Spinal cord (tissue), 10 donors: ENCODE results near the gene IFITM1. TPM values are rescaled to one million over a fixed set of nuclear protein-coding genes. Genes with fewer than 3 reads are reported as not detected.
"Not testable (repeated sequence)": the region's sequence is repeated elsewhere in the genome, so short reads cannot be mapped to it uniquely, and the experiment has no call there.

ENCODE experiments used
- DNase-seq, 6 donors: peaks; one replicate each; pipeline versions ENCODE4 v3.0.0 to v3.0.0-alpha.2; 2013 to 2015; ENCODE audit warnings: low spot score in 6 of 6, low read depth in 4 of 6
- H3K27ac ChIP-seq: one replicate; pipeline ENCODE4 v1.5.1; 2013; ENCODE audit warnings: low read depth, low read length, control low read depth
- H3K27me3 ChIP-seq: one replicate; pipeline ENCODE4 v1.6.1; 2013; ENCODE audit warnings: low read length; ENCODE audit not compliant: control insufficient read depth, insufficient read depth
- H3K36me3 ChIP-seq: one replicate; pipeline ENCODE4 v1.6.1; 2013; ENCODE audit warnings: low read length; ENCODE audit not compliant: control insufficient read depth, insufficient read depth
- H3K4me1 ChIP-seq: one replicate; pipeline ENCODE4 v1.6.1; 2013; ENCODE audit warnings: low read length; ENCODE audit not compliant: control insufficient read depth, insufficient read depth
- H3K4me3 ChIP-seq: one replicate; pipeline ENCODE4 v1.5.1; 2013; ENCODE audit warnings: low read depth, low read length, control low read depth
- H3K9me3 ChIP-seq: one replicate; pipeline ENCODE4 v1.6.1; 2013; ENCODE audit warnings: low read length; ENCODE audit not compliant: control insufficient read depth, insufficient read depth
- WGBS: methylation state at CpG from one replicate; pipeline ENCODE4 v1.1.5; 2013; ENCODE audit warnings: missing lambda C conversion rate; ENCODE audit not compliant: insufficient coverage; 5-methylcytosine and 5-hydroxymethylcytosine counted together
- long read RNA-seq, 4 donors: transcript quantifications; one replicate each; lab custom pipeline, GENCODE V29; 2026
- polyA plus RNA-seq, 2 donors: library from polyadenylated mRNA; unstranded; fragments of 120-200 nt; gene quantifications; one replicate each; pipeline ENCODE4 v1.2.1, GENCODE V29; 2013; ENCODE audit not compliant: insufficient read length in 2 of 2
- total RNA-seq, 2 donors: library from RNA; depleted of rRNA in 1 of 2; stranded (reverse); fragments of 120-200 nt in 1 of 2; fragments of >200 nt in 1 of 2; gene quantifications; one replicate each; pipeline versions ENCODE4 v1.2.3 to v1.2.4, GENCODE V29; 2013 to 2014
- donor health status: healthy.

Gene IFITM1
- total RNA-seq, result 100 to 1,000 TPM in 1 of 2 donors, 10 to 100 TPM in 1; 23.1 to 125 TPM
- 10 to 100 TPM; 18.0 to 29.2 TPM for polyA plus RNA-seq
- long read RNA-seq, donor 1, transcript IFITM1-202 (2 exons, 855 nt), result major isoform, 26 of 26 reads
- long read RNA-seq, donor 1, partial matches to known transcripts, result 0 of 26 reads
- long read RNA-seq, donor 1, other reads (novel, unspliced or antisense), result 0 of 26 reads
- long read RNA-seq, donor 2, transcript IFITM1-202 (2 exons, 855 nt), result major isoform, 5 of 90 reads
- long read RNA-seq, donor 2, partial matches to known transcripts, result 0 of 90 reads
- long read RNA-seq, donor 2, other reads (novel, unspliced or antisense), result 85 of 90 reads
- long read RNA-seq, donor 3, transcript IFITM1-202 (2 exons, 855 nt), result major isoform, 16 of 16 reads
- long read RNA-seq, donor 3, partial matches to known transcripts, result 0 of 16 reads
- long read RNA-seq, donor 3, other reads (novel, unspliced or antisense), result 0 of 16 reads
- long read RNA-seq, donor 4, transcript IFITM1-202 (2 exons, 855 nt), result major isoform, 18 of 18 reads
- long read RNA-seq, donor 4, partial matches to known transcripts, result 0 of 18 reads
- long read RNA-seq, donor 4, other reads (novel, unspliced or antisense), result 0 of 18 reads

- Histone ChIP-seq H3K36me3 (no peaks in the 10 kb centered on the region), H3K27ac (peak within 1 kb of the TSS; percentile 49), H3K9me3 (no peaks in the 10 kb centered on the region), H3K4me3 (peak within 1 kb of the TSS; percentile 6), H3K4me1 (peaks cover 20% of the 10 kb centered on the region), H3K27me3 (peaks cover 59% of the 10 kb centered on the region)
- WGBS, result 29% methylated on average over 16 of the region's 18 CpGs
- peak in 1 of 6 donors; percentile 54 for DNase-seq
Measured at GRCh38 chr11:313787-314553, at the start of gene IFITM1. Gene IFITM1 (plus strand): TSS chr11:314040. CDS start chr11:314171, 131 bp downstream.

GRCh38 chr11:266676-267439 is 47.0 kb upstream of the IFITM1 start:
- H3K36me3 ChIP-seq, result no peaks in the 10 kb centered on the region
- H3K9me3 ChIP-seq, result no peaks in the 10 kb centered on the region
- no peak overlapping the region for H3K27ac ChIP-seq
- no peak for DNase-seq
- H3K27me3 ChIP-seq, result peaks cover 3% of the 10 kb centered on the region
- H3K4me1 ChIP-seq, result no peaks in the 10 kb centered on the region
- 100% methylated on average over 1 of the region's 13 CpGs for WGBS
- H3K4me3 ChIP-seq, result no peak overlapping the region

- no peak for DNase-seq
- Histone ChIP-seq H3K27ac (no peak overlapping the region), H3K36me3 (no peaks in the 10 kb centered on the region), H3K4me1 (no peaks in the 10 kb centered on the region), H3K9me3 (no peaks in the 10 kb centered on the region), H3K27me3 (peaks cover 3% of the 10 kb centered on the region), H3K4me3 (no peak overlapping the region)
- whole genome bisulfite sequencing, result 69% methylated on average over 14 of the region's 18 CpGs
Measured at GRCh38 chr11:267491-267994, 46.3 kb upstream of the IFITM1 start.

GRCh38 chr11:268716-269145 is 45.1 kb upstream of the IFITM1 start:
- not testable (repeated sequence) for H3K27me3 ChIP-seq, H3K4me3 ChIP-seq, DNase-seq, H3K9me3 ChIP-seq, H3K27ac ChIP-seq, H3K4me1 ChIP-seq, H3K36me3 ChIP-seq
- WGBS, result 66% methylated on average over 6 of the region's 16 CpGs

GRCh38 chr11:269146-269890 is 44.5 kb upstream of the IFITM1 start:
- DNase-seq, result no peak
- Histone ChIP-seq H3K9me3 (no peaks in the 10 kb centered on the region), H3K4me3 (no peak overlapping the region), H3K27ac (no peak overlapping the region), H3K4me1 (no peaks in the 10 kb centered on the region), H3K27me3 (peaks cover 3% of the 10 kb centered on the region), H3K36me3 (no peaks in the 10 kb centered on the region)
- 65% methylated on average over 16 of the region's 21 CpGs for whole genome bisulfite sequencing

GRCh38 chr11:270451-271318 is 43.2 kb upstream of the IFITM1 start:
- WGBS, result 70% methylated on average over 16 of the region's 18 CpGs
- Histone ChIP-seq H3K36me3 (no peaks in the 10 kb centered on the region), H3K4me1 (no peaks in the 10 kb centered on the region), H3K4me3 (no peak overlapping the region), H3K27ac (no peak overlapping the region), H3K27me3 (peaks cover 5% of the 10 kb centered on the region), H3K9me3 (no peaks in the 10 kb centered on the region)
- DNase-seq, result no peak

- Histone ChIP-seq H3K9me3 (no peaks in the 10 kb centered on the region), H3K4me3 (no peak overlapping the region), H3K27me3 (peaks cover 5% of the 10 kb centered on the region), H3K36me3 (no peaks in the 10 kb centered on the region), H3K27ac (no peak overlapping the region), H3K4me1 (no peaks in the 10 kb centered on the region)
- no peak for DNase-seq
- WGBS, result 81% methylated on average over 8 of the region's 8 CpGs
Measured at GRCh38 chr11:271319-271715, 42.5 kb upstream of the IFITM1 start.

- no peak for DNase-seq
- H3K36me3 ChIP-seq, result no peaks in the 10 kb centered on the region
- no peak overlapping the region for H3K27ac ChIP-seq
- peaks cover 5% of the 10 kb centered on the region for H3K27me3 ChIP-seq
- WGBS, result 86% methylated on average over 20 of the region's 22 CpGs
- H3K9me3 ChIP-seq, result no peaks in the 10 kb centered on the region
- H3K4me3 ChIP-seq, result no peak overlapping the region
- H3K4me1 ChIP-seq, result no peaks in the 10 kb centered on the region
Measured at GRCh38 chr11:272195-272930, 41.5 kb upstream of the IFITM1 start.
